ENCODE results near the gene COL6A2.

- TF ChIP-seq CTCF (conservative IDR thresholded peaks at IDR 0.05) (no peak), EZH2 (IDR thresholded peaks at IDR 0.05; ENCODE audit: low read depth) (no peak)
Measured at GRCh38 chr21:46163380-46163779, 65.5 kb downstream of the COL6A2 start.
